ENCODE measurements around the gene DPT. TPM values are rescaled to one million over a fixed set of nuclear protein-coding genes. Genes with fewer than 3 reads are reported as not detected.
A peak's percentile ranks its signal among the peaks of the same experiment; 100 is the strongest.

Gene DPT
- total RNA-seq, 4 donors from 2014 or later, result 21.3 to 81.5 (median 40.0) TPM

- DNase-seq (ENCODE audit: low spot score in 2 of 2), result no peak
- no peak overlapping the region for H3K4me3 ChIP-seq
- 74 to 76% methylated on average over 10 of the region's 10 CpGs for WGBS, 2 donors
- H3K27ac ChIP-seq, result no peak overlapping the region
- no peaks in the 10 kb centered on the region for H3K36me3 ChIP-seq
- no peaks in the 10 kb centered on the region for H3K4me1 ChIP-seq
- TF ChIP-seq POLR2A (IDR thresholded peaks at IDR 0.05) (no peak), EP300 (IDR thresholded peaks at IDR 0.05) (no peak), CTCF (IDR thresholded peaks at IDR 0.05) (no peak)
- H3K9me3 ChIP-seq, result no peaks in the 10 kb centered on the region
- H3K27me3 ChIP-seq, result no peaks in the 10 kb centered on the region
Observed at GRCh38 chr1:168717906-168718891, 10.8 kb downstream of the DPT start.

GRCh38 chr1:168714012-168714411 lies 15.0 kb downstream of the DPT start:
- DNase-seq (ENCODE audit: low spot score in 2 of 2), result no peak
- WGBS, 2 donors, result 94 to 95% methylated on average over 8 of the region's 8 CpGs
- Histone ChIP-seq H3K27ac (no peak overlapping the region), H3K4me3 (no peak overlapping the region), H3K36me3 (no peaks in the 10 kb centered on the region), H3K9me3 (no peaks in the 10 kb centered on the region), H3K27me3 (no peaks in the 10 kb centered on the region), H3K4me1 (peaks cover 0 to 8% (median 0%) of the 10 kb centered on the region in 4 donors)
- TF ChIP-seq CTCF (IDR thresholded peaks at IDR 0.05), result no peak

GRCh38 chr1:168709405-168710363 lies 19.3 kb downstream of the DPT start:
- Histone ChIP-seq H3K4me3 (no peak overlapping the region), H3K4me1 (peaks cover 0 to 12% (median 0%) of the 10 kb centered on the region in 4 donors), H3K9me3 (no peaks in the 10 kb centered on the region), H3K27me3 (no peaks in the 10 kb centered on the region), H3K36me3 (no peaks in the 10 kb centered on the region), H3K27ac (peak overlapping the region in 2 of 4 donors; percentile 47 to 53)
- WGBS, 2 donors, result 25 to 31% methylated on average over 9 of the region's 9 CpGs
- DNase-seq (ENCODE audit: low spot score in 2 of 2), result peak in 1 of 2 donors; percentile 18
- TF ChIP-seq EP300 (IDR thresholded peaks at IDR 0.05) (peak in 1 of 2 donors; percentile 65), POLR2A (IDR thresholded peaks at IDR 0.05) (no peak), CTCF (IDR thresholded peaks at IDR 0.05) (no peak)

- Histone ChIP-seq H3K4me3 (no peak overlapping the region), H3K36me3 (no peaks in the 10 kb centered on the region), H3K4me1 (peaks cover 0 to 12% (median 0%) of the 10 kb centered on the region in 4 donors), H3K9me3 (no peaks in the 10 kb centered on the region), H3K27me3 (no peaks in the 10 kb centered on the region), H3K27ac (no peak overlapping the region)
- WGBS, 2 donors, result 44 to 59% methylated on average over 1 of the region's 1 CpG
- no peak for TF ChIP-seq EP300 (IDR thresholded peaks at IDR 0.05)
- no peak for TF ChIP-seq POLR2A (IDR thresholded peaks at IDR 0.05)
- no peak for TF ChIP-seq CTCF (IDR thresholded peaks at IDR 0.05)
- DNase-seq (ENCODE audit: low spot score in 2 of 2), result peak in 1 of 2 donors; percentile 18
Observed at GRCh38 chr1:168708698-168709404, 20.2 kb downstream of the DPT start.
